Measurements from ENCODE around the gene TRAPPC1. TPM values are rescaled to one million over a fixed set of nuclear protein-coding genes. Genes with fewer than 3 reads are reported as not detected.

The TRAPPC1 gene
- total and polyA plus RNA-seq, 7 experiments from 2014 or later: 71.4 to 235 (median 115) TPM

GRCh38 chr17:7945651-7946050, 13.9 kb upstream of the TRAPPC1 start:
- H3K4me1 Mint-ChIP-seq: peaks cover 0 to 11% (median 0%) of the 10 kb centered on the region in 7 donors
- no peak overlapping the region for H3K4me3 ChIP-seq (ENCODE audit: low read length)
- CTCF ChIA-PET: interaction anchor here (0.5 to 1.2 kb wide), 4 partner anchors 40 to 310 kb away, joined by 3 to 4 read pairs (median 3); no protein-coding TSS in a partner anchor
- peaks cover 0 to 65% (median 4%) of the 10 kb centered on the region in 3 experiments for H3K36me3 ChIP-seq (ENCODE audit: control insufficient read depth in 2 of 3, insufficient read depth in 3 of 3, low read length in 3 of 3)
- intact Hi-C loops (cut with micrococcal nuclease): no loop called here
- H3K36me3 Mint-ChIP-seq: peaks cover 13 to 65% (median 38%) of the 10 kb centered on the region in 5 donors
- DNase-seq (no peak), ATAC-seq (no peak)
- peak overlapping the region in 1 of 9 donors; percentile 14 for H3K27ac Mint-ChIP-seq
- no peaks in the 10 kb centered on the region for H3K9me3 Mint-ChIP-seq
- no peaks in the 10 kb centered on the region for H3K27me3 ChIP-seq (ENCODE audit: control insufficient read depth in 2 of 2, insufficient read depth in 2 of 2, low read length in 2 of 2)
- H3K9me3 ChIP-seq (ENCODE audit: control insufficient read depth in 2 of 3, low read length in 3 of 3): no peaks in the 10 kb centered on the region
- H3K4me3 Mint-ChIP-seq: no peak overlapping the region
- H3K4me1 ChIP-seq (ENCODE audit: control insufficient read depth in 2 of 2, insufficient read depth in 2 of 2, low read length in 2 of 2): no peaks in the 10 kb centered on the region
- POLR2A ChIA-PET: no interaction called here
- no peaks in the 10 kb centered on the region for H3K27me3 Mint-ChIP-seq
- no peak overlapping the region for H3K27ac ChIP-seq (ENCODE audit: low read depth, low read length)

GRCh38 chr17:7944326-7944725, 12.6 kb upstream of the TRAPPC1 start:
- ChIA-PET POLR2A (interaction anchor here (1.2 to 1.6 kb wide), 2 partner anchors 9 to 16 kb away, joined by 4 read pairs; no protein-coding TSS in a partner anchor), CTCF (interaction anchor here (0.7 to 1.2 kb wide), 3 partner anchors 12 to 79 kb away, joined by 3 to 4 read pairs (median 3); partner anchors contain the start of gene CNTROB)
- no peak for ATAC-seq
- Mint-ChIP-seq H3K27me3 (no peaks in the 10 kb centered on the region), H3K9me3 (no peaks in the 10 kb centered on the region), H3K4me1 (peaks cover 0 to 4% (median 0%) of the 10 kb centered on the region in 7 donors), H3K27ac (no peak overlapping the region), H3K4me3 (no peak overlapping the region), H3K36me3 (peaks cover 18 to 68% (median 37%) of the 10 kb centered on the region in 5 donors)
- Histone ChIP-seq H3K9me3 (ENCODE audit: control insufficient read depth in 2 of 3, low read length in 3 of 3) (no peaks in the 10 kb centered on the region), H3K4me3 (ENCODE audit: low read length) (no peak overlapping the region), H3K4me1 (ENCODE audit: control insufficient read depth in 2 of 2, insufficient read depth in 2 of 2, low read length in 2 of 2) (no peaks in the 10 kb centered on the region), H3K36me3 (ENCODE audit: control insufficient read depth in 2 of 3, insufficient read depth in 3 of 3, low read length in 3 of 3) (peaks cover 4 to 76% (median 4%) of the 10 kb centered on the region in 3 experiments), H3K27ac (ENCODE audit: low read depth, low read length) (no peak overlapping the region), H3K27me3 (ENCODE audit: control insufficient read depth in 2 of 2, insufficient read depth in 2 of 2, low read length in 2 of 2) (no peaks in the 10 kb centered on the region)
- DNase-seq: no peak
- intact Hi-C loops (cut with micrococcal nuclease): no loop called here

GRCh38 chr17:7943291-7943690, 11.5 kb upstream of the TRAPPC1 start:
- Mint-ChIP-seq H3K4me3 (no peak overlapping the region), H3K4me1 (peaks cover 0 to 5% (median 0%) of the 10 kb centered on the region in 7 donors), H3K36me3 (peaks cover 11 to 61% (median 36%) of the 10 kb centered on the region in 5 donors), H3K9me3 (no peaks in the 10 kb centered on the region), H3K27me3 (no peaks in the 10 kb centered on the region), H3K27ac (no peak overlapping the region)
- Histone ChIP-seq H3K27me3 (ENCODE audit: control insufficient read depth in 2 of 2, insufficient read depth in 2 of 2, low read length in 2 of 2) (no peaks in the 10 kb centered on the region), H3K4me3 (ENCODE audit: low read length) (no peak overlapping the region), H3K36me3 (ENCODE audit: control insufficient read depth in 2 of 3, insufficient read depth in 3 of 3, low read length in 3 of 3) (peaks cover 4 to 71% (median 4%) of the 10 kb centered on the region in 3 experiments), H3K27ac (ENCODE audit: low read depth, low read length) (no peak overlapping the region), H3K4me1 (ENCODE audit: control insufficient read depth in 2 of 2, insufficient read depth in 2 of 2, low read length in 2 of 2) (no peaks in the 10 kb centered on the region), H3K9me3 (ENCODE audit: control insufficient read depth in 2 of 3, low read length in 3 of 3) (no peaks in the 10 kb centered on the region)
- intact Hi-C loops (cut with micrococcal nuclease): no loop called here
- DNase-seq (no peak), ATAC-seq (no peak)
- CTCF ChIA-PET: interaction anchor here (0.6 to 0.8 kb wide), 3 partner anchors 43 to 365 kb away, joined by 3 to 4 read pairs (median 3); partner anchors contain the start of gene WRAP53
- POLR2A ChIA-PET: no interaction called here

- ChIA-PET POLR2A (interaction anchor here (1.0 to 1.3 kb wide), 2 partner anchors 11 to 17 kb away, joined by 3 to 4 read pairs; no protein-coding TSS in a partner anchor), CTCF (interaction anchor here (1.3 kb wide), 1 partner anchor 48 kb away, joined by 5 read pairs; no protein-coding TSS in a partner anchor)
- H3K27me3 Mint-ChIP-seq: no peaks in the 10 kb centered on the region
- Histone ChIP-seq H3K9me3 (ENCODE audit: control insufficient read depth in 2 of 3, low read length in 3 of 3) (no peaks in the 10 kb centered on the region), H3K4me3 (ENCODE audit: low read length) (no peak overlapping the region), H3K27me3 (ENCODE audit: control insufficient read depth in 2 of 2, insufficient read depth in 2 of 2, low read length in 2 of 2) (no peaks in the 10 kb centered on the region), H3K36me3 (ENCODE audit: control insufficient read depth in 2 of 3, insufficient read depth in 3 of 3, low read length in 3 of 3) (peaks cover 0 to 69% (median 4%) of the 10 kb centered on the region in 3 experiments), H3K4me1 (ENCODE audit: control insufficient read depth in 2 of 2, insufficient read depth in 2 of 2, low read length in 2 of 2) (no peaks in the 10 kb centered on the region), H3K27ac (ENCODE audit: low read depth, low read length) (no peak overlapping the region)
- DNase-seq: no peak
- no peak for ATAC-seq
- no peaks in the 10 kb centered on the region for H3K9me3 Mint-ChIP-seq
- intact Hi-C loops (cut with micrococcal nuclease): no loop called here
- H3K36me3 Mint-ChIP-seq: peaks cover 8 to 55% (median 26%) of the 10 kb centered on the region in 5 donors
- no peak overlapping the region for H3K27ac Mint-ChIP-seq
- H3K4me3 Mint-ChIP-seq: no peak overlapping the region
- peaks cover 0 to 7% (median 4%) of the 10 kb centered on the region in 7 donors for H3K4me1 Mint-ChIP-seq
Measured at GRCh38 chr17:7940743-7941142, 9.0 kb upstream of the TRAPPC1 start.

GRCh38 chr17:7940034-7940433, 8.3 kb upstream of the TRAPPC1 start:
- peaks cover 0 to 67% (median 4%) of the 10 kb centered on the region in 3 experiments for H3K36me3 ChIP-seq (ENCODE audit: control insufficient read depth in 2 of 3, insufficient read depth in 3 of 3, low read length in 3 of 3)
- ChIA-PET CTCF (interaction anchor here (1.3 kb wide), 1 partner anchor 48 kb away, joined by 5 read pairs; no protein-coding TSS in a partner anchor), POLR2A (interaction anchor here (1.3 kb wide), 1 partner anchor 12 kb away, joined by 4 read pairs; no protein-coding TSS in a partner anchor)
- no peak overlapping the region for H3K27ac ChIP-seq (ENCODE audit: low read depth, low read length)
- no peak overlapping the region for H3K4me3 ChIP-seq (ENCODE audit: low read length)
- H3K9me3 ChIP-seq (ENCODE audit: control insufficient read depth in 2 of 3, low read length in 3 of 3): no peaks in the 10 kb centered on the region
- no peaks in the 10 kb centered on the region for H3K27me3 ChIP-seq (ENCODE audit: control insufficient read depth in 2 of 2, insufficient read depth in 2 of 2, low read length in 2 of 2)
- Mint-ChIP-seq H3K27me3 (no peaks in the 10 kb centered on the region), H3K27ac (no peak overlapping the region), H3K4me1 (peaks cover 0 to 12% (median 5%) of the 10 kb centered on the region in 7 donors), H3K4me3 (no peak overlapping the region), H3K36me3 (peaks cover 8 to 52% (median 26%) of the 10 kb centered on the region in 5 donors), H3K9me3 (no peaks in the 10 kb centered on the region)
- intact Hi-C loops (cut with micrococcal nuclease): no loop called here
- DNase-seq (no peak), ATAC-seq (no peak)
- H3K4me1 ChIP-seq (ENCODE audit: control insufficient read depth in 2 of 2, insufficient read depth in 2 of 2, low read length in 2 of 2): no peaks in the 10 kb centered on the region

GRCh38 chr17:7935859-7936258, 4.1 kb upstream of the TRAPPC1 start:
- Histone ChIP-seq H3K36me3 (ENCODE audit: control insufficient read depth in 2 of 3, insufficient read depth in 3 of 3, low read length in 3 of 3) (peaks cover 0 to 47% (median 4%) of the 10 kb centered on the region in 3 experiments), H3K27ac (ENCODE audit: low read depth, low read length) (no peak overlapping the region), H3K9me3 (ENCODE audit: control insufficient read depth in 2 of 3, low read length in 3 of 3) (no peaks in the 10 kb centered on the region), H3K27me3 (ENCODE audit: control insufficient read depth in 2 of 2, insufficient read depth in 2 of 2, low read length in 2 of 2) (no peaks in the 10 kb centered on the region), H3K4me1 (ENCODE audit: control insufficient read depth in 2 of 2, insufficient read depth in 2 of 2, low read length in 2 of 2) (peaks cover 18 to 24% of the 10 kb centered on the region in 2 donors), H3K4me3 (ENCODE audit: low read length) (no peak overlapping the region)
- ChIA-PET POLR2A (interaction anchor here (1.6 kb wide), 1 partner anchor 8 kb away, joined by 4 read pairs; no protein-coding TSS in a partner anchor), CTCF (interaction anchor here (0.6 to 1.0 kb wide), 3 partner anchors 53 to 135 kb away, joined by 3 read pairs; no protein-coding TSS in a partner anchor)
- no peak for ATAC-seq
- peaks cover 26 to 50% (median 42%) of the 10 kb centered on the region in 7 donors for H3K4me1 Mint-ChIP-seq
- H3K36me3 Mint-ChIP-seq: peaks cover 8 to 40% (median 22%) of the 10 kb centered on the region in 5 donors
- no peak overlapping the region for H3K27ac Mint-ChIP-seq
- DNase-seq: no peak
- peaks cover 0 to 3% (median 0%) of the 10 kb centered on the region in 11 donors for H3K9me3 Mint-ChIP-seq
- no peak overlapping the region for H3K4me3 Mint-ChIP-seq
- intact Hi-C loops (cut with micrococcal nuclease): loop anchor here in 1 of 2 donors (10.0 kb wide), 2 partner anchors 251 to 499 kb away; partner anchors contain the start of genes NDEL1, TP53 and WRAP53
- H3K27me3 Mint-ChIP-seq: no peaks in the 10 kb centered on the region
